ENCODE measurements around the gene MAP1S.

- TF ChIP-seq CTCF (conservative IDR thresholded peaks at IDR 0.05 in 1 of 2, IDR thresholded peaks at IDR 0.05 in 1 of 2; ENCODE audit: low read depth in 1 of 2, low read length in 2 of 2) (no peak), EZH2 (IDR thresholded peaks at IDR 0.05; ENCODE audit: low read length, missing control alignments) (no peak)
These were observed 61.5 kb downstream of the MAP1S start for GRCh38 chr19:17780781-17781180.

All from fibroblast of lung (primary cell).